GF-D8 (cell line): ENCODE data around the gene RARS1.

Experiments used
- DNase-seq: peaks from one replicate; lab custom pipeline; 2025; lab: John Stamatoyannopoulos, UW

RARS1 gene

DNA sequence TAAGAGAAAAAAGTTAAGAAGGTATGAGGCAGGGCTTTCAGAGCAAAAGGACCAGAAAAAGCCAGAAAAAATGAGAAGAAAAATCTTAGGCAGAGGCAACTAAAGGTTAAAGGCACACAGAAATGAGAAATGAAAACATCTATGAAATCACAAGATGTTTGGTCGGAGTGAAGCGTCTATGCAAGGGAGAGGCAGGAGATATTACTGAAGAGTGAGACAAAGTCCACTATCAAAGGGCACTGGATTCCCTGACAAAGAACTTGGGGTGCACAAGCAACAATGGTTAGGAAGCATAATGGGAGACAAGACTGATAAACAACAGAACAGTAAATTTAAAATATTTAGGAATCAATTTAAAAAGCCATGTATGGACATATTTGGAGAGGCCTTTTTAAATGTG, 76.0 kb downstream of the RARS1 start:
- no peak for DNase-seq

DNA sequence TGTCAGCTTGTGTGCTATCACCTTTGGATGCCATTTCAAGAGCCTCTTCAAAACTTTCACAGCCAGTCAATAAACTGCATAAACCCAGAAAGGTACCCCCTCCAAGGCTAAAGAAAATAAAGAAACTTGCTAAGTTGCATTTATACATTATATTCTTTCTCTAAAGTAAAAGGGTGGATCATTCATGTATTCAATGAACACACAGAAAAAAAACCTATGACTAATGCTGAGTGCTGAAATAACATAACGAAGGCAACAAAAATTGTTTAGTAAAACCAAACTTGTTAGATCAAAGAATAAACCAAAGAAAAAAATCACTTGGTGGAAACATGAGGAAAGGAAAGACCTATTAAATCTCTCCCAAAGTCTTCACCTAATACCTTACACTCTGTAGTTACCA, 77.7 kb downstream of the RARS1 start:
- DNase-seq = no peak

DNA sequence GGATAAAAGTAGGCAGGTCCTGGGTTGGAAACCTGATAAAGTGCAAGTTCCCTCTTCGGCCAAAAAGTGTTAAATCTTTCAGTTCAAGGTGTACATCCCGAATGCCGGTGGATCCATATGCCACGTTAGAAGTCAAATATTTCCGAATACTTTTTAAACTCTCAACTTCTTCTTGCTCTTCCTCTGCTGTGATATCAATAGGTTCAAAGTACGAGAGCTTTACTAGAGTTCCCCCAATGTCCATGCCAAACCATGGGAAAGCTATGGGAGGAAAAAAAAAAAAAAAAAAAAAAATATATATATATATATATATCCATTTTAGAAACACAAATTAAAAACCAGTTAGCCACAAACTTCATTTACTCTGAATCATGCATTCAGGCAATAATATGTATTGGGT, 82.5 kb downstream of the RARS1 start:
- DNase-seq = no peak
